IMR-90 (cell line): ENCODE measurements around the gene IHH. TPM values are rescaled to one million over a fixed set of nuclear protein-coding genes. Genes with fewer than 3 reads are reported as not detected.

Experiments used
- ATAC-seq: fragments of 200-7000 bp; cut with Tn5 transposase; 2 replicates; pipeline ENCODE4 v1.9.1; 2020; ENCODE audit warnings: low read depth, mild to moderate bottlenecking, moderate library complexity
- BruUV-seq: library from RNA; stranded (reverse); fragments of 400-500 nt; replicated peaks from 2 replicates; lab custom pipeline; 2021; lab: Mats Ljungman, UMichigan
- CTCF ChIA-PET: fragments of 300-600 bp; formaldehyde crosslinking; extraction: SDS; loops from one replicate; lab custom pipeline; 2021; ENCODE audit warnings: antibody characterized with exemption; lab: Yijun Ruan, JAX
- POLR2A ChIA-PET: fragments of 300-600 bp; sonication (Branson Sonifier 250); formaldehyde crosslinking; loops from one replicate; lab custom pipeline; 2022; ENCODE audit warnings: antibody characterized with exemption; ENCODE audit not compliant: unreplicated experiment; lab: Charles Lee
- DNase-seq: peaks from one replicate; pipeline ENCODE4 v3.0.0; 2013
- H2AFZ ChIP-seq: replicated peaks from 2 replicates; pipeline ENCODE3; 2013; ENCODE audit warnings: low read length, mild to moderate bottlenecking; ENCODE audit not compliant: poor library complexity
- H2AK5ac ChIP-seq: 2 replicates; pipeline ENCODE4 v1.6.1; 2013; ENCODE audit warnings: low read depth, low read length, inconsistent platforms
- H2AK9ac ChIP-seq: replicated peaks from 2 replicates; pipeline ENCODE3; 2013; ENCODE audit warnings: mild to moderate bottlenecking, low read depth, low read length, moderate library complexity; ENCODE audit not compliant: poor library complexity
- H2BK120ac ChIP-seq: 2 replicates; pipeline ENCODE4 v1.6.1; 2013; ENCODE audit warnings: low read depth, low read length, inconsistent platforms
- H2BK15ac ChIP-seq: 3 replicates; pipeline ENCODE4 v1.6.1; 2013; ENCODE audit warnings: low read depth, low read length, inconsistent platforms
- H2BK20ac ChIP-seq: 2 replicates; pipeline ENCODE4 v1.6.1; 2013; ENCODE audit warnings: low read depth, mild to moderate bottlenecking, inconsistent platforms, low read length, moderate library complexity
- H2BK5ac ChIP-seq: 2 replicates; pipeline ENCODE4 v1.6.1; 2013; ENCODE audit warnings: mild to moderate bottlenecking, low read depth, low read length, inconsistent platforms; ENCODE audit not compliant: poor library complexity, severe bottlenecking
- H3K14ac ChIP-seq: replicated peaks from 2 replicates; pipeline ENCODE4 v1.6.1; 2013; ENCODE audit warnings: low read depth, low read length, inconsistent platforms
- H3K18ac ChIP-seq: 2 replicates; pipeline ENCODE4 v1.6.1; 2013; ENCODE audit warnings: low read depth, low read length, control low read depth
- H3K23ac ChIP-seq: 2 replicates; pipeline ENCODE4 v1.6.1; 2013; ENCODE audit warnings: low read depth, low read length, inconsistent platforms
- H3K27ac ChIP-seq: 2 replicates; pipeline ENCODE4 v1.5.1; 2013; ENCODE audit warnings: mild to moderate bottlenecking, control low read depth, low read length; ENCODE audit not compliant: insufficient read depth
- H3K27me3 ChIP-seq: 2 replicates; pipeline ENCODE4 v1.6.1; 2013; ENCODE audit warnings: low read length; ENCODE audit not compliant: control insufficient read depth, insufficient read depth
- H3K36me3 ChIP-seq: 2 replicates; pipeline ENCODE4 v1.6.1; 2013; ENCODE audit warnings: low read length, mixed read lengths; ENCODE audit not compliant: control insufficient read depth, insufficient read depth
- H3K4ac ChIP-seq: 2 replicates; pipeline ENCODE4 v1.6.1; 2013; ENCODE audit warnings: low read depth, low read length, inconsistent platforms
- H3K4me1 ChIP-seq: 2 replicates; pipeline ENCODE4 v1.6.1; 2013; ENCODE audit warnings: low read length, mixed read lengths; ENCODE audit not compliant: control insufficient read depth, insufficient read depth
- H3K4me2 ChIP-seq: 2 replicates; pipeline ENCODE4 v1.6.1; 2013; ENCODE audit warnings: low read depth, mild to moderate bottlenecking, control low read depth, low read length, moderate library complexity
- H3K4me3 ChIP-seq: 2 replicates; pipeline ENCODE4 v1.5.1; 2013; ENCODE audit warnings: low read depth, mild to moderate bottlenecking, control low read depth, low read length, moderate library complexity; ENCODE audit not compliant: insufficient read depth
- H3K56ac ChIP-seq: 2 replicates; pipeline ENCODE4 v1.6.1; 2013; ENCODE audit warnings: low read length, inconsistent platforms; ENCODE audit not compliant: insufficient read depth; ENCODE audit errors: extremely low read depth
- H3K79me1 ChIP-seq, 2 experiments: 2 replicates each; pipeline ENCODE4 v1.6.1; 2013; ENCODE audit warnings: low read length in 2 of 2, inconsistent platforms in 1 of 2, low read depth in 1 of 2
- H3K9ac ChIP-seq: 2 replicates; pipeline ENCODE4 v1.6.1; 2013; ENCODE audit warnings: low read depth, low read length, control low read depth
- H3K9me1 ChIP-seq: 2 replicates; pipeline ENCODE4 v1.6.1; 2013; ENCODE audit warnings: low read length, inconsistent platforms; ENCODE audit not compliant: insufficient read depth
- H3K9me3 ChIP-seq: 2 replicates; pipeline ENCODE4 v1.6.1; 2013; ENCODE audit warnings: low read length; ENCODE audit not compliant: control insufficient read depth, insufficient read depth
- H4K20me1 ChIP-seq: 2 replicates; pipeline ENCODE4 v1.6.1; 2013; ENCODE audit warnings: low read length, inconsistent platforms; ENCODE audit not compliant: insufficient read depth
- H4K5ac ChIP-seq: 2 replicates; pipeline ENCODE4 v1.6.1; 2013; ENCODE audit warnings: mild to moderate bottlenecking, low read depth, low read length, control low read depth
- H4K8ac ChIP-seq, 2 experiments: 2 replicates each; pipeline ENCODE4 v1.6.1; 2013; ENCODE audit warnings: low read depth in 2 of 2, low read length in 2 of 2, control low read depth in 1 of 2, inconsistent platforms in 1 of 2
- H4K91ac ChIP-seq: 2 replicates; pipeline ENCODE4 v1.6.1; 2013; ENCODE audit warnings: low read depth, low read length, inconsistent platforms; ENCODE audit not compliant: insufficient read depth
- BHLHE40 ChIP-seq: fragments of 150-350 bp; IDR thresholded peaks from 2 replicates; pipeline ENCODE4 v1.6.1; 2016; ENCODE audit warnings: mild to moderate bottlenecking, low read depth, low read length
- CTCF ChIP-seq: conservative IDR thresholded peaks from 2 replicates; pipeline ENCODE4 v1.5.1; 2012; ENCODE audit warnings: mild to moderate bottlenecking, low read depth, low read length, improper control_type of control experiment
- MAZ ChIP-seq: IDR thresholded peaks from 2 replicates; pipeline ENCODE4 v1.6.1; 2012; ENCODE audit warnings: low read depth, mild to moderate bottlenecking, low read length, improper control_type of control experiment, moderate library complexity, borderline replicate concordance
- MXI1 ChIP-seq: IDR thresholded peaks from 2 replicates; pipeline ENCODE4 v1.6.1; 2012; ENCODE audit warnings: low read depth, mild to moderate bottlenecking, low read length, moderate library complexity, borderline replicate concordance
- NFE2L2 ChIP-seq: fragments of 150-350 bp; IDR thresholded peaks from 2 replicates; pipeline ENCODE4 v1.6.1; 2016; ENCODE audit warnings: low read depth, mild to moderate bottlenecking, low read length
- POLR2A ChIP-seq: IDR thresholded peaks from 2 replicates; pipeline ENCODE4 v1.6.1; 2012; ENCODE audit warnings: mild to moderate bottlenecking, low read depth, low read length
- RAD21 ChIP-seq: IDR thresholded peaks from 2 replicates; pipeline ENCODE4 v1.6.1; 2012; ENCODE audit warnings: low read length, improper control_type of control experiment
- RFX5 ChIP-seq: IDR thresholded peaks from 2 replicates; pipeline ENCODE4 v1.8.0; 2012; ENCODE audit warnings: low read depth, mild to moderate bottlenecking, low read length, moderate library complexity
- SMC3 ChIP-seq: fragments of 150-350 bp; IDR thresholded peaks from 2 replicates; pipeline ENCODE4 v1.6.1; 2016; ENCODE audit warnings: low read depth, mild to moderate bottlenecking, antibody characterized with exemption, low read length, moderate library complexity
- WGBS, 2 experiments: methylation state at CpG; one replicate each; pipeline versions ENCODE4 v1.1.5 to v1.1.7; 2013; ENCODE audit warnings: missing lambda C conversion rate in 2 of 2; ENCODE audit not compliant: insufficient read length in 1 of 2; ENCODE audit errors: extremely low coverage in 2 of 2; 5-methylcytosine and 5-hydroxymethylcytosine counted together
- dilution Hi-C: fragments of 300-500 bp; cut with HindIII; formaldehyde crosslinking; loops from one replicate; pipeline ENCODE4 v1.14.3; 2018; ENCODE audit warnings: low sequenced_read_pairs; ENCODE audit not compliant: unreplicated experiment
- in situ Hi-C: fragments of 300-500 bp; cut with MboI; formaldehyde crosslinking; loops from 3 replicates; pipeline ENCODE4 v1.14.3; 2019; ENCODE audit warnings: low sequenced_read_pairs, inconsistent platforms, mixed read lengths
- intact Hi-C: fragments of 100-400 bp; cut with micrococcal nuclease; formaldehyde crosslinking; loops from 2 replicates; pipeline ENCODE4 v1.10.0; 2022
- polyA plus RNA-seq, 3 experiments: library from polyadenylated mRNA; depleted of rRNA; stranded (reverse); fragments of >200 nt; gene quantifications; 2 replicates each; pipeline ENCODE4 v1.2.3, GENCODE V29; 2012; ENCODE audit warnings: low replicate concordance in 1 of 3
- total RNA-seq: library from RNA; depleted of rRNA; stranded (reverse); fragments of >200 nt; gene quantifications from 2 replicates; pipeline ENCODE4 v1.2.3, GENCODE V29; 2012
- TF ChIP-seq, protein P1 (sequence below): fragments of 150-350 bp; IDR thresholded peaks from 2 replicates; pipeline ENCODE4 v1.6.1; 2017; ENCODE audit warnings: mild to moderate bottlenecking, antibody characterized with exemption, low read length, low read depth

IHH gene
- total and polyA plus RNA-seq, 2 of the 4 experiments (the other 2 are of a cell fraction), result not detected

DNA sequence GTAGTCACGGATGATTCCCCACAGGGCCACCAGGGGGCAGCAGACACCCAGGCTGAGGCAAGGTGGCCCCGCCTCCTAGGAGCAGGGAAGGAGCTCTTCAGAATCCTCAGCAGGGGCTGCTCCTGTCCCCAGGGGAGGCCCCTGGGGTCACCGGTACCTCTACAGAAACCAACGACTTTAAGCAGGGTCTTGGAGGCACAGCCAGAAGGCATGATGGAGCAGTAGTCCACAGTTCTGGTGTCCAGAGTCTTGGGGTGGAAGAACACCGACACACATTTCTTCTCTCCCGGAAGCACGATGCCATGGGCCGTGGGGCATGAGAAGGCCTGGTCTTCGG, 30.9 kb downstream of the IHH start:
- no peak overlapping the region for H3K4me3 ChIP-seq
- H3K36me3 ChIP-seq, result no peaks in the 10 kb centered on the region
- in situ Hi-C loops, result loop anchor here (5.0 kb wide), 1 partner anchor 123 kb away; no protein-coding TSS in a partner anchor

More for the DNA sequence above, 30.9 kb downstream of the IHH start:
- dilution Hi-C loops, result no loop called here
- CTCF ChIA-PET, result interaction anchor here (0.5 to 1.7 kb wide), 21 partner anchors 9 to 348 kb away, joined by 3 to 17 read pairs (median 4); partner anchors contain the start of gene CFAP65
- Histone ChIP-seq H3K4me1 (no peaks in the 10 kb centered on the region), H3K4ac (no peak overlapping the region), H3K79me1 (no peaks in the 10 kb centered on the region), H3K56ac (no peak overlapping the region), H4K5ac (no peak overlapping the region), H3K23ac (no peak overlapping the region), H2AFZ (peak overlapping the region; percentile 69), H3K9me3 (no peaks in the 10 kb centered on the region), H3K4me2 (no peak overlapping the region), H3K14ac (no peak overlapping the region), H4K8ac (no peak overlapping the region), H2BK20ac (no peak overlapping the region), H3K27me3 (peaks cover 48% of the 10 kb centered on the region), H3K9ac (no peak overlapping the region), H2AK5ac (no peak overlapping the region), H2BK15ac (no peak overlapping the region), H2BK5ac (no peak overlapping the region), H3K18ac (no peak overlapping the region), H2BK120ac (no peak overlapping the region), H4K91ac (no peak overlapping the region), H2AK9ac (peak overlapping the region; percentile 84), H3K27ac (no peak overlapping the region), H4K20me1 (0 out of 2 replicates have a peak, but pooled peaks cover 8% of the 10 kb centered on the region), H3K9me1 (no peaks in the 10 kb centered on the region)
- peak; percentile 100 for ATAC-seq
- peak; percentile 63 for DNase-seq
- intact Hi-C loops, result loop anchor here (1.0 kb wide), 3 partner anchors 33 to 126 kb away; no protein-coding TSS in a partner anchor
- peak; percentile 87 for TF ChIP-seq RAD21
- no peak for TF ChIP-seq RFX5
- TF ChIP-seq BHLHE40, result no peak
- TF ChIP-seq SMC3, result peak; percentile 93
- no peak for TF ChIP-seq NFE2L2
- peak; percentile 91 for TF ChIP-seq CTCF
- TF ChIP-seq POLR2A, result no peak
- TF ChIP-seq, protein P1, sequence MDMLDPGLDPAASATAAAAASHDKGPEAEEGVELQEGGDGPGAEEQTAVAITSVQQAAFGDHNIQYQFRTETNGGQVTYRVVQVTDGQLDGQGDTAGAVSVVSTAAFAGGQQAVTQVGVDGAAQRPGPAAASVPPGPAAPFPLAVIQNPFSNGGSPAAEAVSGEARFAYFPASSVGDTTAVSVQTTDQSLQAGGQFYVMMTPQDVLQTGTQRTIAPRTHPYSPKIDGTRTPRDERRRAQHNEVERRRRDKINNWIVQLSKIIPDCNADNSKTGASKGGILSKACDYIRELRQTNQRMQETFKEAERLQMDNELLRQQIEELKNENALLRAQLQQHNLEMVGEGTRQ, result no peak
- TF ChIP-seq MXI1, result no peak
- TF ChIP-seq MAZ, result peak; percentile 83; the same call in 1 of the 2 replicates
- BruUV-seq, result no TSS peak
- 30% methylated on average over 2 of the region's 9 CpGs; no CpG with 5 or more reads in 1 of the 2 experiments for WGBS, 2 experiments
- POLR2A ChIA-PET, result interaction anchor here (0.5 kb wide), 1 partner anchor 45 kb away, joined by 3 read pairs; no protein-coding TSS in a partner anchor
